ENCODE measurements around the gene SERGEF.

DNA sequence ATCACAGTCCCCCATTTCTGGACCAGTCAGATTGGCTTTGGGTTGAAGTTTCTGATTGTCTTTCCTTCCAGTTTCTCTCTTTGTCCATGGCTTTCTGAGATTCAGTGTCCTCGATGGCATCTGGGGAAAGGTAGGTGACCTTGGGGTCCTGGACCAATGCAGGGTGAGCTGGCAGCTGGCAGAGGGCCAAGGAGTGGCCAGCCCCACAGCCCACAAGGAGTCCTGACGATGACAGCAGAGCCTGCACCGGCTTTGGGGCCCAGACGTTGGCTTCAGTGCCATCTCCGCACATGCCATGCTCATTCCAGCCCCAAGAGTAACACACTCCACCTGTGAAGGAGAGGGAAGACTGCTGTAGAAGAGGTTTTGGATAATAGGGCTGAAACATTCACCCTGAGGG, 224.8 kb downstream of the SERGEF start:
- no peak for TF ChIP-seq EZH2phosphoT487 (conservative IDR thresholded peaks at IDR 0.05; ENCODE audit: low read length)
- TF ChIP-seq, protein P1, sequence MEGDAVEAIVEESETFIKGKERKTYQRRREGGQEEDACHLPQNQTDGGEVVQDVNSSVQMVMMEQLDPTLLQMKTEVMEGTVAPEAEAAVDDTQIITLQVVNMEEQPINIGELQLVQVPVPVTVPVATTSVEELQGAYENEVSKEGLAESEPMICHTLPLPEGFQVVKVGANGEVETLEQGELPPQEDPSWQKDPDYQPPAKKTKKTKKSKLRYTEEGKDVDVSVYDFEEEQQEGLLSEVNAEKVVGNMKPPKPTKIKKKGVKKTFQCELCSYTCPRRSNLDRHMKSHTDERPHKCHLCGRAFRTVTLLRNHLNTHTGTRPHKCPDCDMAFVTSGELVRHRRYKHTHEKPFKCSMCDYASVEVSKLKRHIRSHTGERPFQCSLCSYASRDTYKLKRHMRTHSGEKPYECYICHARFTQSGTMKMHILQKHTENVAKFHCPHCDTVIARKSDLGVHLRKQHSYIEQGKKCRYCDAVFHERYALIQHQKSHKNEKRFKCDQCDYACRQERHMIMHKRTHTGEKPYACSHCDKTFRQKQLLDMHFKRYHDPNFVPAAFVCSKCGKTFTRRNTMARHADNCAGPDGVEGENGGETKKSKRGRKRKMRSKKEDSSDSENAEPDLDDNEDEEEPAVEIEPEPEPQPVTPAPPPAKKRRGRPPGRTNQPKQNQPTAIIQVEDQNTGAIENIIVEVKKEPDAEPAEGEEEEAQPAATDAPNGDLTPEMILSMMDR (IDR thresholded peaks at IDR 0.05; ENCODE audit: insufficient read depth, low read length, poor library complexity, severe bottlenecking) = no peak
